Loucy (cell line): Measurements from ENCODE around the gene HOXD11.

Experiments
- H2AFZ ChIP-seq: fragments of 200-600 bp; sonication (generic); 2 replicates; pipeline ENCODE4 v1.6.0; 2016; ENCODE audit warnings: antibody characterized with exemption, mild to moderate bottlenecking, low read length, moderate library complexity
- H3F3A ChIP-seq: fragments of 200-600 bp; 2 replicates; pipeline ENCODE4 v1.6.0; 2016; ENCODE audit warnings: antibody characterized with exemption, low read depth, mild to moderate bottlenecking
- H3K27me3 ChIP-seq: fragments of 200-600 bp; sonication (generic); 2 replicates; pipeline ENCODE4 v1.6.1; 2014; ENCODE audit warnings: low read length, mild to moderate bottlenecking; ENCODE audit not compliant: insufficient read depth, poor library complexity, severe bottlenecking
- H3K36me3 ChIP-seq: fragments of 200-600 bp; sonication (generic); 2 replicates; pipeline ENCODE4 v1.6.1; 2016; ENCODE audit warnings: low read length; ENCODE audit not compliant: insufficient read depth
- H3K4me1 ChIP-seq: fragments of 200-600 bp; sonication (generic); 2 replicates; pipeline ENCODE4 v1.5.1; 2014; ENCODE audit warnings: low read length, mild to moderate bottlenecking; ENCODE audit not compliant: insufficient read depth, poor library complexity, severe bottlenecking
- H3K4me2 ChIP-seq: fragments of 200-600 bp; sonication (generic); 2 replicates; pipeline ENCODE4 v1.6.0; 2014; ENCODE audit warnings: antibody characterized with exemption, low read length, low read depth, mild to moderate bottlenecking; ENCODE audit not compliant: poor library complexity, severe bottlenecking
- H3K4me3 ChIP-seq: fragments of 200-600 bp; sonication (generic); 2 replicates; pipeline ENCODE4 v1.5.1; 2014; ENCODE audit warnings: low read length, mild to moderate bottlenecking, mixed read lengths; ENCODE audit not compliant: poor library complexity, severe bottlenecking
- H3K79me2 ChIP-seq: fragments of 200-600 bp; sonication (generic); 2 replicates; pipeline ENCODE4 v1.6.1; 2014; ENCODE audit warnings: low read length; ENCODE audit not compliant: insufficient read depth
- H3K9ac ChIP-seq: fragments of 200-600 bp; sonication (generic); 2 replicates; pipeline ENCODE4 v1.6.0; 2014; ENCODE audit warnings: mild to moderate bottlenecking, low read depth, low read length, moderate library complexity; ENCODE audit not compliant: poor library complexity, severe bottlenecking
- H3K9me2 ChIP-seq: fragments of 200-600 bp; sonication (generic); replicated peaks from 2 replicates; pipeline ENCODE4 v1.6.1; 2016; ENCODE audit warnings: low read depth, low read length, mixed read lengths
- H3K9me3 ChIP-seq: fragments of 200-600 bp; sonication (generic); 2 replicates; pipeline ENCODE4 v1.6.1; 2014; ENCODE audit warnings: mild to moderate bottlenecking, antibody characterized with exemption, low read length, low read depth; ENCODE audit not compliant: insufficient read depth
- H4K20me1 ChIP-seq: fragments of 200-600 bp; sonication (generic); 2 replicates; pipeline ENCODE4 v1.6.0; 2014; ENCODE audit warnings: antibody characterized with exemption, low read length, mild to moderate bottlenecking; ENCODE audit not compliant: insufficient read depth, poor library complexity, severe bottlenecking
- CTCF ChIP-seq: fragments of 200-600 bp; sonication (generic); conservative IDR thresholded peaks from 2 replicates; pipeline ENCODE4 v1.5.1; 2014; ENCODE audit warnings: mild to moderate bottlenecking, antibody characterized with exemption, low read length
- EZH2phosphoT487 ChIP-seq: fragments of 200-600 bp; IDR thresholded peaks from 2 replicates; pipeline ENCODE4 v1.6.1; 2018; ENCODE audit warnings: antibody characterized with exemption, mild to moderate bottlenecking, moderate library complexity, borderline replicate concordance

The HOXD11 gene

GRCh38 chr2:176096986-176097819, 9.9 kb upstream of the HOXD11 start:
- Histone ChIP-seq H3K9ac (peak overlapping the region; percentile 90), H4K20me1 (no peaks in the 10 kb centered on the region), H3K79me2 (no peaks in the 10 kb centered on the region), H3K9me2 (no peaks in the 10 kb centered on the region), H3K4me2 (peak overlapping the region; percentile 96), H3K4me3 (peak overlapping the region; percentile 83), H3K9me3 (no peaks in the 10 kb centered on the region), H3K36me3 (no peaks in the 10 kb centered on the region), H3K27me3 (no peaks in the 10 kb centered on the region), H3F3A (no peaks in the 10 kb centered on the region), H2AFZ (peak overlapping the region; percentile 90), H3K4me1 (peaks cover 17% of the 10 kb centered on the region)
- TF ChIP-seq EZH2phosphoT487 (no peak), CTCF (peak; percentile 79)

- Histone ChIP-seq H3K9me2 (no peaks in the 10 kb centered on the region), H3K79me2 (no peaks in the 10 kb centered on the region), H3K4me3 (peak overlapping the region; percentile 83), H3K36me3 (no peaks in the 10 kb centered on the region), H3K9me3 (no peaks in the 10 kb centered on the region), H3K9ac (peak overlapping the region; percentile 90), H3K27me3 (no peaks in the 10 kb centered on the region), H4K20me1 (no peaks in the 10 kb centered on the region), H2AFZ (peak overlapping the region; percentile 90), H3F3A (no peaks in the 10 kb centered on the region), H3K4me2 (peak overlapping the region; percentile 96), H3K4me1 (peaks cover 17% of the 10 kb centered on the region)
- TF ChIP-seq EZH2phosphoT487 (no peak), CTCF (no peak)
These were observed 9.2 kb upstream of the HOXD11 start for GRCh38 chr2:176097820-176098365.

GRCh38 chr2:176098366-176099158, 8.5 kb upstream of the HOXD11 start:
- no peaks in the 10 kb centered on the region for H3K79me2 ChIP-seq
- H3K9me2 ChIP-seq, result no peaks in the 10 kb centered on the region
- H3K4me2 ChIP-seq, result no peak overlapping the region
- peak overlapping the region; percentile 90; the same call in 1 of the 2 replicates for H2AFZ ChIP-seq
- H3K4me1 ChIP-seq, result peaks cover 17% of the 10 kb centered on the region
- H3K9me3 ChIP-seq, result no peaks in the 10 kb centered on the region
- no peak for TF ChIP-seq CTCF
- no peak for TF ChIP-seq EZH2phosphoT487
- no peak overlapping the region for H3K4me3 ChIP-seq
- H3K9ac ChIP-seq, result no peak overlapping the region
- H3K36me3 ChIP-seq, result no peaks in the 10 kb centered on the region
- H3F3A ChIP-seq, result no peaks in the 10 kb centered on the region
- no peaks in the 10 kb centered on the region for H4K20me1 ChIP-seq
- H3K27me3 ChIP-seq, result no peaks in the 10 kb centered on the region
